ENCODE data around the gene TMEM117. TPM values are rescaled to one million over a fixed set of nuclear protein-coding genes. Genes with fewer than 3 reads are reported as not detected.
"Not testable (repeated sequence)": the region's sequence is repeated elsewhere in the genome, so short reads cannot be mapped to it uniquely, and the experiment has no call there.

The TMEM117 gene
- total RNA-seq, 4 donors from 2014 or later, result 15.8 to 42.2 (median 24.0) TPM

DNA sequence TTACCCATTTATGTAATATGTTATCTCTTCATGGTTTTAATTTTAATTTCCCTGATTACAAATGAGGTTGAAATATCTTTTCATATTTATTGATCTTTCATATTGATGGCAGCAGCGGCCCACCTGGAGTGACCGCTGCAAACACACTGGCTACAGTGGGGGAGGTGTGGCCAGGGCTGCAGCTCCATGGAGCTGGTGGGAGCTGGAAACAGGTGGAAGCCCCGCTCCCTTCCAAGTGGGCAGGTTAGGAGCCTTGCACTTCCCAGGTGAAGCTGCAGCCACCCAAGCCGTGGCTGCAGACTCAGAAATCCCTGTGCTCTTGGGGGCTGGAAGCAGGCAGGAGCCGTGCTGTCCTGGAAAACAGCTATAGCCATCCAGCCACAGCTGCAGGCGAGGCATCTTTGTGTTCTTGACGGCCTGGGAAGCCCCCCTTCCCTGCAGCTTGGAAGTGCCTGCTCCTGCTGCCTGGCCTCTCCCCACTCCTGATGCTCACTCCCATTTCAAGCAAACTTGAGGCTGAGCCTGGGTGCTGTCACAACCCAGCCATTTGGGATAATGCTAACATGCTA lies 201.1 kb downstream of the TMEM117 start:
- H3K4me3 ChIP-seq, result no peak overlapping the region
- H3K27ac ChIP-seq, result no peak overlapping the region
- intact Hi-C loops (cut with DNase I), result no loop called here
- 85 to 91% methylated on average over 3 to 4 of the region's 7 CpGs for WGBS, 2 donors
- DNase-seq, result no peak
- no peaks in the 10 kb centered on the region for H3K4me1 ChIP-seq
- peaks cover 0 to 2% (median 0%) of the 10 kb centered on the region in 3 donors for H3K36me3 ChIP-seq
- TF ChIP-seq POLR2A (IDR thresholded peaks at IDR 0.05), result no peak
- TF ChIP-seq, protein P1, sequence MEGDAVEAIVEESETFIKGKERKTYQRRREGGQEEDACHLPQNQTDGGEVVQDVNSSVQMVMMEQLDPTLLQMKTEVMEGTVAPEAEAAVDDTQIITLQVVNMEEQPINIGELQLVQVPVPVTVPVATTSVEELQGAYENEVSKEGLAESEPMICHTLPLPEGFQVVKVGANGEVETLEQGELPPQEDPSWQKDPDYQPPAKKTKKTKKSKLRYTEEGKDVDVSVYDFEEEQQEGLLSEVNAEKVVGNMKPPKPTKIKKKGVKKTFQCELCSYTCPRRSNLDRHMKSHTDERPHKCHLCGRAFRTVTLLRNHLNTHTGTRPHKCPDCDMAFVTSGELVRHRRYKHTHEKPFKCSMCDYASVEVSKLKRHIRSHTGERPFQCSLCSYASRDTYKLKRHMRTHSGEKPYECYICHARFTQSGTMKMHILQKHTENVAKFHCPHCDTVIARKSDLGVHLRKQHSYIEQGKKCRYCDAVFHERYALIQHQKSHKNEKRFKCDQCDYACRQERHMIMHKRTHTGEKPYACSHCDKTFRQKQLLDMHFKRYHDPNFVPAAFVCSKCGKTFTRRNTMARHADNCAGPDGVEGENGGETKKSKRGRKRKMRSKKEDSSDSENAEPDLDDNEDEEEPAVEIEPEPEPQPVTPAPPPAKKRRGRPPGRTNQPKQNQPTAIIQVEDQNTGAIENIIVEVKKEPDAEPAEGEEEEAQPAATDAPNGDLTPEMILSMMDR (IDR thresholded peaks at IDR 0.05), result no peak
- H3K9me3 ChIP-seq, result no peaks in the 10 kb centered on the region
- H3K27me3 ChIP-seq, result no peaks in the 10 kb centered on the region

DNA sequence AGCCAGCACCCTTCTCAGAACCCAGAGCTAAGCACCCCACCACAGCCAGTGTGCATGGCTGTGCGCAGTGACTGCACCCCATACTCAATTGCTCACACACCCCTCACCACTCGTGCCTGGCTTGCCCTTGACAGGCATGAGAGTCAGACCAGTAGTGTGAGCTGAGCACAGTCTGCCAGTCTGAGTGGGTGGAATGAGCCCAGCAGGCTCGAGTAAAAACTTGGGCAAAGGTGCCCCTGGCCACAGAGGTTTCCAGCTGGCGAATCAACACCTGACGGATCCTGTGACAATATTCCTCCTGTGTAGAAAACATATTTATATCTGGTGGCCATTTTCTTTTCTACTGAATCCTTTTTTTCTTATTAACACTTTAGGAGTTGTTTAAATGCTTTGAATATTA lies 202.5 kb downstream of the TMEM117 start:
- no peaks in the 10 kb centered on the region for H3K27me3 ChIP-seq
- TF ChIP-seq, protein P1 (IDR thresholded peaks at IDR 0.05), result no peak
- no peak for TF ChIP-seq POLR2A (IDR thresholded peaks at IDR 0.05)
- no peaks in the 10 kb centered on the region for H3K4me1 ChIP-seq
- H3K36me3 ChIP-seq, result peaks cover 0 to 4% (median 0%) of the 10 kb centered on the region in 3 donors
- no peaks in the 10 kb centered on the region for H3K9me3 ChIP-seq
- no peak overlapping the region for H3K4me3 ChIP-seq
- H3K27ac ChIP-seq, result no peak overlapping the region
- WGBS, 2 donors, result 77 to 80% methylated on average over 3 of the region's 5 CpGs
- no peak for DNase-seq
- intact Hi-C loops (cut with DNase I), result no loop called here

DNA sequence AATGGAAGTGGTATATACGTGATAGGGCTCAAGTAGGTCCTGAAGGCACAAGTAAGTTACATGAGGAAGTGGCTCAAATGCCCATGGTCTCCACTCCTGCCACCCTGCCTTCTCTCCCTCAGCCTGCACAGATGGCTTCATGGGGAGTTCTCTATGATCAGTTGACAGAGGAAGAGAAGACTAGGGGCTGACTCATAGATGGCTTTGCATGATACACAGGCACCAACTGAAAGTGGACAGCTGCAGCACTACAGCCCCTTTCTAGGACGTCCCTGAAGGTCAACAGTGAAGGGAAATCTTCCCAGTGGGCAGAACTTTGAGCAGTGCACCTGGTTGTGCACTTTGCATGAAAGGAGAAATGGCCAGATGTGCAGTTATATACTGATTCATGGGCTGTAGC lies 208.6 kb downstream of the TMEM117 start:
- H3K27ac ChIP-seq; H3K4me3 ChIP-seq; intact Hi-C loops (cut with DNase I); H3K4me1 ChIP-seq; DNase-seq; H3K36me3 ChIP-seq; H3K9me3 ChIP-seq; H3K27me3 ChIP-seq: not testable (repeated sequence)
- WGBS, 2 donors, result 75 to 80% methylated on average over 2 of the region's 2 CpGs

DNA sequence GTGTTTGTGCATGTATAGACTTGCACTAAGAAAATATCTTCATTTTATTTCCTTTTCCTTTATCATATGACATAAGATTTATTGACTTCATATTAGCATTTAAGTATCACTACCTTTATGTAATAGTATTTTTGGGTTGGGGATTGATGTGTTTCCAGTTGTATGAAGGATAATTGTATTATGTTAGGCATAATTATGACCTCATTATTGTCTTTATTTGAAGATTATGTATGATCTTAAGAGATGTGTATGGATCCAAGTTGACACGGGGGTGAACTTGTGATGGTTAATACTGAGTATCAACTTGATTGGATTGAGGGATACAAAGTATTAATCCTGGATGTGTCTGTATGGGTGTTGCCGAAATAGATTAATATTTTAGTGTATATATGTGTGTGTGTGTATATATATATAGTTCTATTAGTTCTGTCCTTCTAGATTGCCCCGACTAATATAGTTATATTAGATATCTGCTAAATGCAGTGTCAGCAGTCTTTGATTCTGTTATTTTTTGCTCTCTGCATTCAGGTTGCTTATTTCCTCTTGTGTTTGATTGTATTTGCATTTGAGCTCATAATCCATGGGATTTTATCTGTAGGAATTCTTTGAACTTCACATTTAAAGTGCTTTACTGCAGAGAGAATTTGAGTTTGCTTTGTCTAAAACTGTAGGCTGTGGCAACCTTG lies 211.0 kb downstream of the TMEM117 start:
- no peak for DNase-seq
- peaks cover 0 to 4% (median 0%) of the 10 kb centered on the region in 3 donors for H3K36me3 ChIP-seq
- H3K4me3 ChIP-seq, result no peak overlapping the region
- H3K27ac ChIP-seq, result no peak overlapping the region
- WGBS, 2 donors, result 84 to 88% methylated on average over 3 of the region's 3 CpGs
- H3K9me3 ChIP-seq, result no peaks in the 10 kb centered on the region
- intact Hi-C loops (cut with DNase I), result no loop called here
- no peak for TF ChIP-seq POLR2A (IDR thresholded peaks at IDR 0.05)
- TF ChIP-seq, protein P1 (IDR thresholded peaks at IDR 0.05), result no peak
- no peaks in the 10 kb centered on the region for H3K27me3 ChIP-seq
- H3K4me1 ChIP-seq, result no peaks in the 10 kb centered on the region

DNA sequence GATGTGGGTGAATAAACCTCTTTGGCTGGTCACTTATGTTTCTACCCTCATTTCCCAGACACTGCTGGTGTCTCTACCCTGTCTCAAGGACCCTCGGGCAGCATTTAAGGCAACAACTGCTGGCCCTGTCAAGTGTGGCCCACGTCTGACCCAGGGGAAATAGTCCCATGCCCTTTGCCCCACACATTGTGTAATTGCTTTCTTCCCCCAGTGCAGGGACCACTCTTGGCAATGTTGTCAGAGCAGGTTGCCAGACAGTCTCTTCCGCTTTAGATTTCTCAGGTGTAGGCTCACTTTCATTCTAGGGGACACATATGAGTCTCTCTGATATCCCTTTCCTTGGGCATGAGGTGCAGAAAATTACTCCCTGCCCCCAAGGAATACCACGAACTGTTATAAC lies 216.7 kb downstream of the TMEM117 start:
- no peaks in the 10 kb centered on the region for H3K9me3 ChIP-seq
- no peak for TF ChIP-seq POLR2A (IDR thresholded peaks at IDR 0.05)
- TF ChIP-seq, protein P1 (IDR thresholded peaks at IDR 0.05), result no peak
- no peaks in the 10 kb centered on the region for H3K27me3 ChIP-seq
- no peak for DNase-seq
- WGBS, 2 donors, result 68 to 82% methylated on average over 4 of the region's 4 CpGs
- H3K36me3 ChIP-seq, result no peaks in the 10 kb centered on the region
- H3K27ac ChIP-seq, result no peak overlapping the region
- peaks cover 0 to 3% (median 0%) of the 10 kb centered on the region in 3 donors for H3K4me1 ChIP-seq
- no peak overlapping the region for H3K4me3 ChIP-seq
- intact Hi-C loops (cut with DNase I), result no loop called here

All from esophagus squamous epithelium (tissue), 5 donors.